ENCODE results near the gene FBXL17. TPM values are rescaled to one million over a fixed set of nuclear protein-coding genes. Genes with fewer than 3 reads are reported as not detected.

FBXL17 gene
- total and polyA plus RNA-seq, 9 of the 15 experiments (the other 6 are each of a cell fraction or from before 2014, with no cell fraction given) = 0.32 to 5.4 (median 1.8) TPM

GRCh38 chr5:107919969-107920368, 461.9 kb downstream of the FBXL17 start:
- no peak for FAIRE-seq
- no TSS peak for BruUV-seq (replicated peaks)
- no peak overlapping the region for H2AFZ ChIP-seq (ENCODE audit: low read depth, low read length)
- no peak overlapping the region for H3K4me3 ChIP-seq
- H3K4me1 ChIP-seq (replicated peaks in 1 of 2; ENCODE audit: control insufficient read depth in 2 of 2, insufficient read depth in 2 of 2, low read length in 2 of 2) = no peaks in the 10 kb centered on the region
- WGBS (ENCODE audit: insufficient coverage, low coverage, missing lambda C conversion rate) = 0% methylated on average over 4 of the region's 6 CpGs
- no peak for ATAC-seq
- no peaks in the 10 kb centered on the region for H3K36me3 ChIP-seq (ENCODE audit: control insufficient read depth, insufficient read depth, low read length)
- intact Hi-C loops (cut with micrococcal nuclease) (no loop called here), in situ Hi-C loops (cut with MboI) (no loop called here)
- no peaks in the 10 kb centered on the region; the same call in 1 of the 2 replicates for H3K9me3 ChIP-seq (replicated peaks; ENCODE audit: control insufficient read depth, insufficient read depth, low read depth, low read length)
- H4K20me1 ChIP-seq (replicated peaks; ENCODE audit: control insufficient read depth, insufficient read depth, low read length) = no peaks in the 10 kb centered on the region
- H3K79me2 ChIP-seq (ENCODE audit: control insufficient read depth, insufficient read depth, low read length) = no peaks in the 10 kb centered on the region
- no peaks in the 10 kb centered on the region for H3K9me1 ChIP-seq (ENCODE audit: control insufficient read depth, insufficient read depth, low read length)
- no peak for TF ChIP-seq BRF1 (IDR thresholded peaks at IDR 0.05; ENCODE audit: borderline replicate concordance, extremely low read depth, insufficient read length)
- TF ChIP-seq CHD1 (IDR thresholded peaks at IDR 0.05; ENCODE audit: low read length) = no peak
- TF ChIP-seq ETV5 (CRISPR knock-in tag; IDR thresholded peaks at IDR 0.05; ENCODE audit: low read depth) = no peak
- no peak for TF ChIP-seq CREM (IDR thresholded peaks at IDR 0.05; ENCODE audit: low read depth)
- no peak for TF ChIP-seq MAFG (tag; conservative IDR thresholded peaks at IDR 0.05)
- no peaks in the 10 kb centered on the region for H3K27me3 ChIP-seq (ENCODE audit: control insufficient read depth in 2 of 2, insufficient read depth in 2 of 2, low read length in 2 of 2)
- ChIA-PET CTCF (ENCODE audit: low intra/inter-chr PET ratio) (no interaction called here), POLR2A (no interaction called here)
- no peak for DNase-seq (ENCODE audit: extremely low read depth in 1 of 4, low spot score in 3 of 4)
- no peak overlapping the region for H3K4me2 ChIP-seq (ENCODE audit: insufficient read depth, low read length)
- H3K9ac ChIP-seq (ENCODE audit: insufficient read depth in 1 of 2, low read depth in 2 of 2, low read length in 2 of 2) = no peak overlapping the region
- no peak overlapping the region for H3K27ac ChIP-seq (ENCODE audit: extremely low read depth, low read depth, low read length)

- no peak for DNase-seq (ENCODE audit: extremely low read depth in 1 of 4, low spot score in 3 of 4)
- in situ Hi-C loops (cut with MboI) (no loop called here), intact Hi-C loops (cut with micrococcal nuclease) (no loop called here)
- Histone ChIP-seq H3K4me2 (ENCODE audit: insufficient read depth, low read length) (no peak overlapping the region), H3K4me3 (no peak overlapping the region), H3K9me1 (ENCODE audit: control insufficient read depth, insufficient read depth, low read length) (no peaks in the 10 kb centered on the region), H3K4me1 (replicated peaks in 1 of 2; ENCODE audit: control insufficient read depth in 2 of 2, insufficient read depth in 2 of 2, low read length in 2 of 2) (no peaks in the 10 kb centered on the region), H3K27me3 (ENCODE audit: control insufficient read depth in 2 of 2, insufficient read depth in 2 of 2, low read length in 2 of 2) (no peaks in the 10 kb centered on the region), H3K9me3 (replicated peaks; ENCODE audit: control insufficient read depth, insufficient read depth, low read depth, low read length) (no peaks in the 10 kb centered on the region; the same call in 1 of the 2 replicates), H3K27ac (ENCODE audit: extremely low read depth, low read depth, low read length) (no peak overlapping the region), H2AFZ (ENCODE audit: low read depth, low read length) (no peak overlapping the region), H3K9ac (ENCODE audit: insufficient read depth in 1 of 2, low read depth in 2 of 2, low read length in 2 of 2) (no peak overlapping the region), H3K79me2 (ENCODE audit: control insufficient read depth, insufficient read depth, low read length) (no peaks in the 10 kb centered on the region), H3K36me3 (ENCODE audit: control insufficient read depth, insufficient read depth, low read length) (no peaks in the 10 kb centered on the region), H4K20me1 (replicated peaks; ENCODE audit: control insufficient read depth, insufficient read depth, low read length) (no peaks in the 10 kb centered on the region)
- ChIA-PET POLR2A (no interaction called here), CTCF (ENCODE audit: low intra/inter-chr PET ratio) (no interaction called here)
- no peak for TF ChIP-seq CCAR2 (IDR thresholded peaks at IDR 0.05; ENCODE audit: low read depth, low read length)
- 4% methylated on average over 4 of the region's 4 CpGs for WGBS (ENCODE audit: insufficient coverage, low coverage, missing lambda C conversion rate)
- BruUV-seq (replicated peaks) = no TSS peak
- FAIRE-seq = no peak
- no peak for ATAC-seq
Observed at GRCh38 chr5:107919361-107919760, 462.5 kb downstream of the FBXL17 start.

Measured in K562 (cell line).